Endothelial cell of umbilical vein (primary cell): ENCODE measurements around the gene SLC27A4.

Source experiments
- JUN ChIP-seq: IDR thresholded peaks from 2 replicates; pipeline ENCODE4 v1.6.1; 2011; ENCODE audit warnings: borderline replicate concordance, low read depth; ENCODE audit not compliant: insufficient read length, insufficient read depth
- TF ChIP-seq, protein P1 (sequence below), 2 donors: IDR thresholded peaks; 1 replicate in 1 of 2; 2 replicates in 1 of 2; pipeline ENCODE4 v1.5.1; 2011; ENCODE audit warnings: low read length in 2 of 2, mild to moderate bottlenecking in 2 of 2, moderate library complexity in 2 of 2, control low read depth in 1 of 2, inconsistent platforms in 1 of 2, low read depth in 1 of 2; ENCODE audit not compliant: insufficient read depth in 1 of 2; ENCODE audit errors: extremely low read depth in 1 of 2

DNA sequence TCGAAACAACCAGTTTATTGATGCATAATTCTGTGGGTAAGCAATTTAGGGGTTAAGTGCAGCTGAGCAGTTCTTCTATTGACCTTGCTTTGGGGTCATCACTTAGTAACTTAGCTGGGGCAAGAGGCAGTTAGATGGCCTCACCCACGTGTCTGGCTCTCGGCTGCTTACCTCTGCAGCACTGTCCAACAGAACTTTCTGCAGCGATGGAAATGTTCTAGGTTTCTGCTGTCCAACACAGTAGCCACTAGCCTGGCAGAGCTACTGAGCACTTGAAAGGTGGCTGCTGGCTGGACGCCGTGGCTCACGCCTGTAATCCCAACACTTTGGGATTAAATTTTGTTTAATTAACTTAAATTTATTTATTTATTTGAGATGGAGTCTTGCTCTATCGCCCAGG, 17.8 kb downstream of the SLC27A4 start:
- TF ChIP-seq, protein P1, sequence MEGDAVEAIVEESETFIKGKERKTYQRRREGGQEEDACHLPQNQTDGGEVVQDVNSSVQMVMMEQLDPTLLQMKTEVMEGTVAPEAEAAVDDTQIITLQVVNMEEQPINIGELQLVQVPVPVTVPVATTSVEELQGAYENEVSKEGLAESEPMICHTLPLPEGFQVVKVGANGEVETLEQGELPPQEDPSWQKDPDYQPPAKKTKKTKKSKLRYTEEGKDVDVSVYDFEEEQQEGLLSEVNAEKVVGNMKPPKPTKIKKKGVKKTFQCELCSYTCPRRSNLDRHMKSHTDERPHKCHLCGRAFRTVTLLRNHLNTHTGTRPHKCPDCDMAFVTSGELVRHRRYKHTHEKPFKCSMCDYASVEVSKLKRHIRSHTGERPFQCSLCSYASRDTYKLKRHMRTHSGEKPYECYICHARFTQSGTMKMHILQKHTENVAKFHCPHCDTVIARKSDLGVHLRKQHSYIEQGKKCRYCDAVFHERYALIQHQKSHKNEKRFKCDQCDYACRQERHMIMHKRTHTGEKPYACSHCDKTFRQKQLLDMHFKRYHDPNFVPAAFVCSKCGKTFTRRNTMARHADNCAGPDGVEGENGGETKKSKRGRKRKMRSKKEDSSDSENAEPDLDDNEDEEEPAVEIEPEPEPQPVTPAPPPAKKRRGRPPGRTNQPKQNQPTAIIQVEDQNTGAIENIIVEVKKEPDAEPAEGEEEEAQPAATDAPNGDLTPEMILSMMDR (IDR thresholded peaks at IDR 0.05; ENCODE audit: extremely low read depth in 1 of 2, insufficient read depth in 1 of 2, low read depth in 1 of 2, low read length in 2 of 2) = no peak
- no peak for TF ChIP-seq JUN
